ENCODE measurements around the gene LMBR1L. TPM values are rescaled to one million over a fixed set of nuclear protein-coding genes. Genes with fewer than 3 reads are reported as not detected.

The LMBR1L gene
- total and polyA plus RNA-seq, 2 of the 8 experiments (the other 6 are each of a cell fraction or from before 2014, with no cell fraction given): 36.6 to 49.6 TPM

DNA sequence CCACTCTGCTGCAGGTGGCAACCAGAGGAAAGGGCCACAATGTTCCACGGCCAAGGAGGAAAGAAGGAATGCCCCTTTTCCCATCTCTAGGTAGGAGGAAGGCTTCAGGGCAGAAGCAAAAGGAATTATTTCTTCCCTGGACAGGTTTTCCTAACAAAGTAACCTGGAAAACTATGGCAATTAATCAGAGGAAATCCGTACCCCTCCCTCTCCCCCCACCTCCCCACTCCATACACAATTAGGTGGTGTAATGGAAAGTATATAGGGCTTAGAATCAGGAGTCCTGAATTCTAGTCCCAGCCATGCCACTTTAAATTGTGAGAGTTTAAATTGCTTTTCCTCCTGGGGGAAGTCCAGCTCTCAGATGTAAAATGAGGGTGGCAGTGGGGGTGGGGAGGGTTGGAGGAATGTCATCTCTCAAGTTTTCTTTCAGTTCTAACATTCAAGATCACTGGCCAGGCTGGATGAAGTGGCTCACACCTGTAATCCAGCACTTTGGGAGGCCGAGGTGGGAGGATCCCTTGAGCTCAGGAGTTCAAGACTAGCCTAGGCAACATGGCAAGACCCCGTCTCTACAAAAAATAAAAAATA lies 17.7 kb downstream of the LMBR1L start:
- Histone ChIP-seq H2BK120ac (replicated peaks; ENCODE audit: low read depth, low read length) (no peak overlapping the region), H2BK5ac (ENCODE audit: low read depth, low read length) (no peak overlapping the region), H3K4me1 (replicated peaks in 1 of 4; ENCODE audit: control insufficient read depth in 3 of 4, insufficient read depth in 4 of 4, low read length in 3 of 4) (peaks cover 0 to 47% (median 20%) of the 10 kb centered on the region in 4 experiments; a peak in 6 of 7 replicates), H3K27me3 (replicated peaks in 1 of 4; ENCODE audit: control insufficient read depth in 3 of 4, extremely low read depth in 1 of 4, insufficient read depth in 3 of 4, low read length in 3 of 4) (peaks cover 57 to 74% (median 74%) of the 10 kb centered on the region in 4 experiments), H3K56ac (replicated peaks; ENCODE audit: insufficient read length, low read depth, low read length) (no peak overlapping the region), H3K79me2 (ENCODE audit: control insufficient read depth in 1 of 2, insufficient read depth in 2 of 2, low read length in 2 of 2) (no peaks in the 10 kb centered on the region), H2AFZ (ENCODE audit: low read length) (no peak overlapping the region), H2AK5ac (ENCODE audit: low read depth, low read length) (no peak overlapping the region), H4K91ac (replicated peaks; ENCODE audit: insufficient read length, low read length) (no peak overlapping the region), H2BK15ac (ENCODE audit: low read length) (no peak overlapping the region), H2BK12ac (ENCODE audit: low read depth, low read length) (peak overlapping the region; percentile 50; the same call in 1 of the 2 replicates), H3K9ac (replicated peaks in 1 of 4; ENCODE audit: extremely low read depth in 1 of 4, low read depth in 3 of 4, low read length in 3 of 4) (no peak overlapping the region), H3K23ac (ENCODE audit: insufficient read length) (no peak overlapping the region), H4K20me1 (replicated peaks in 1 of 2; ENCODE audit: control insufficient read depth in 1 of 2, insufficient read depth in 2 of 2, low read length in 2 of 2) (peaks cover 4 to 9% of the 10 kb centered on the region in 2 experiments), H4K8ac (ENCODE audit: extremely low read depth, insufficient read depth, low read length) (no peak overlapping the region), H3K9me3 (ENCODE audit: insufficient read depth in 2 of 2, low read depth in 1 of 2, low read length in 1 of 2) (no peaks in the 10 kb centered on the region; a peak in 1 of 4 replicates), H3K27ac (ENCODE audit: low read depth, low read length) (no peak overlapping the region), H4K5ac (ENCODE audit: insufficient read length, low read depth, low read length) (no peak overlapping the region), H3K14ac (ENCODE audit: insufficient read length) (no peak overlapping the region), H3K18ac (ENCODE audit: extremely low read depth, low read length) (no peak overlapping the region), H3K36me3 (ENCODE audit: control insufficient read depth in 2 of 4, insufficient read depth in 4 of 4, low read length in 3 of 4) (peaks cover 2 to 10% (median 4%) of the 10 kb centered on the region in 4 experiments; a peak in 4 of 8 replicates), H3K4ac (replicated peaks; ENCODE audit: insufficient read length, low read depth, low read length) (no peak overlapping the region), H3K4me3 (ENCODE audit: extremely low read depth in 1 of 4, insufficient read depth in 2 of 4, low read depth in 3 of 4, low read length in 4 of 4) (0 out of 8 replicates have a peak overlapping the region, but pooled peaks of 1 of the 4 experiments have one; percentile 50), H3K79me1 (ENCODE audit: low read depth, low read length) (no peaks in the 10 kb centered on the region), H3K4me2 (ENCODE audit: insufficient read depth in 1 of 2, low read depth in 2 of 2, low read length in 2 of 2) (peak overlapping the region; percentile 45 to 75; a peak in 2 of 4 replicates), H3K23me2 (ENCODE audit: low read depth, low read length) (peaks cover 13% of the 10 kb centered on the region), H2BK20ac (ENCODE audit: low read length) (no peak overlapping the region)
- CTCF ChIA-PET (ENCODE audit: partially characterized antibody): interaction anchor here (0.7 to 11.2 kb wide), 23 partner anchors 8 to 486 kb away, joined by 3 to 178 read pairs (median 5); partner anchors contain the start of genes LMBR1L, RHEBL1 and TUBA1B
- FAIRE-seq (no peak), DNase-seq (ENCODE audit: low read depth in 1 of 2, low spot score in 2 of 2) (no peak)
- POLR2A ChIA-PET (ENCODE audit: partially characterized antibody): interaction anchor here (0.8 to 6.4 kb wide), 12 partner anchors 12 to 38 kb away, joined by 3 to 66 read pairs (median 6); partner anchors contain the start of genes KMT2D, LMBR1L, RHEBL1 and TUBA1B
- whole genome bisulfite sequencing, 2 experiments (ENCODE audit: extremely low coverage in 1 of 2, insufficient coverage in 1 of 2, insufficient read length in 1 of 2, insufficient replicate concordance in 2 of 2, low coverage in 1 of 2, low lambda C conversion rate in 2 of 2, missing lambda C conversion rate in 1 of 2): 68% methylated on average over 4 of the region's 4 CpGs; no CpG with 5 or more reads in 1 of the 2 experiments
- TF ChIP-seq BRCA1 (IDR thresholded peaks at IDR 0.05; ENCODE audit: low read depth, low read length) (no peak), RXRA (IDR thresholded peaks at IDR 0.05; ENCODE audit: insufficient read depth, low read depth, low read length) (no peak), RFX5 (IDR thresholded peaks at IDR 0.05; ENCODE audit: borderline replicate concordance, low read depth, low read length) (no peak), BACH1 (IDR thresholded peaks at IDR 0.05; ENCODE audit: low read length) (no peak), EP300 (IDR thresholded peaks at IDR 0.05; ENCODE audit: borderline replicate concordance in 1 of 2, low read depth in 2 of 2, low read length in 2 of 2) (no peak), GABPA (IDR thresholded peaks at IDR 0.05; ENCODE audit: borderline replicate concordance, insufficient read depth, low read length) (no peak), RAD21 (IDR thresholded peaks at IDR 0.05 in 1 of 2, conservative IDR thresholded peaks at IDR 0.05 in 1 of 2; ENCODE audit: low read depth in 2 of 2, low read length in 2 of 2) (no peak), BCL11A (IDR thresholded peaks at IDR 0.05; ENCODE audit: low read depth in 2 of 2, low read length in 2 of 2) (no peak), NANOG (IDR thresholded peaks at IDR 0.05; ENCODE audit: insufficient read depth, low read depth, low read length, poor library complexity, severe bottlenecking) (no peak), HDAC2 (IDR thresholded peaks at IDR 0.05; ENCODE audit: borderline replicate concordance in 1 of 2, low read depth in 2 of 2, low read length in 2 of 2) (no peak)

All from H1 (cell line).